HT-29 (cell line): ENCODE measurements around the gene AMER2. TPM values are rescaled to one million over a fixed set of nuclear protein-coding genes. Genes with fewer than 3 reads are reported as not detected.

Experiments
- DNase-seq: peaks from one replicate; pipeline ENCODE4 v3.0.0-alpha.2; 2015; ENCODE audit warnings: low spot score
- total RNA-seq: library from RNA; depleted of rRNA; stranded (reverse); fragments of >200 nt; shearing (Covaris generic); gene quantifications from 2 replicates; pipeline ENCODE4 v1.2.3, GENCODE V29; 2014; rRNA removed

The AMER2 gene, protein sequence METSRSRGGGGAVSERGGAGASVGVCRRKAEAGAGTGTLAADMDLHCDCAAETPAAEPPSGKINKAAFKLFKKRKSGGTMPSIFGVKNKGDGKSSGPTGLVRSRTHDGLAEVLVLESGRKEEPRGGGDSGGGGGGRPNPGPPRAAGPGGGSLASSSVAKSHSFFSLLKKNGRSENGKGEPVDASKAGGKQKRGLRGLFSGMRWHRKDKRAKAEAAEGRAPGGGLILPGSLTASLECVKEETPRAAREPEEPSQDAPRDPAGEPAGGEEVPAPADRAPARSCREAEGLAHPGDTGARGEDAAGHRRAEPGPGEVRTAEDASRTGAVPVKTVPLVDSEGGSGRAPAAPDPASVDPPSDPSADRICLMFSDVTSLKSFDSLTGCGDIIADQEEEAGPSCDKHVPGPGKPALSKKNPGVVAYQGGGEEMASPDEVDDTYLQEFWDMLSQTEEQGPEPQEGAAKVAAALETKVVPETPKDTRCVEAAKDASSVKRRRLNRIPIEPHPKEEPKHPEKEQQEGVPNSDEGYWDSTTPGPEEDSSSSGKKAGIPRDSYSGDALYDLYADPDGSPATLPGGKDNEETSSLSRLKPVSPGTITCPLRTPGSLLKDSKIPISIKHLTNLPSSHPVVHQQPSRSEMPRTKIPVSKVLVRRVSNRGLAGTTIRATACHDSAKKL
- not detected in 2 replicates for total RNA-seq

DNA sequence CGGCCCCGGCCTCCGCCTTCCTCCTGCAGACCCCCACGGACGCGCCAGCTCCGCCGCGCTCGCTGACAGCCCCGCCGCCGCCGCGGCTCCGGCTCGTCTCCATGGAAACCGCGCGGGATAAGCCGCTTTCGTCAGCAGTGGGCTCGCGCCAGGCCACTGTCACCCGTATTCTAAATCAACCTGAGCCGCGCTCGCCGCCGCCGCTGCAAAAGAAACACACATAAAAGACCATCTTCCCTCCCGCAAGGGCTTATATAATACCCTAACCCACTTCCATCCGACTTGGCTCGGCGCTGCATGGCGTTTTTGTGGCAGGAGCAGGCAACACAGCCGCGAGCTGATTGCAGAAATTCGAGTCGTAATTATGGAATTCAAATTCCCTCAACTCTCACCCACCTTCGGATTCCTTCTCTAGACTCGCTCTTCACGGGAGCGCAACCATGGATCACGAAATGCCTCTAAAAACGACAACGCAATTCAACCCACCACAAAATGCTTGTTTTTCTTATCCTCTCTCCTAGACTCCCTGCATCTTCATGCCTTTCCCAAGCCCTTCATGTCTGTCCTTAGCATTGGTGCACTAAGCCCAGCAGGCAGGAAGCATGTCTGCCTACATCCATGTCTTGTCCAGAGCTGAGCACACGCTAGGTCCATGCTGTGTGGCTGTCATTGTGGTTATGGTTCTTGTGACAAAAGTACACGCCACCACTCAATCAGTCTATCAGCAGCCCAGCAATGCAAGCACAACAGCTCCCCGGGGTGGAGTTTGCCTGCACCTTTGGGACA is at the start of gene AMER2:
AMER2 (minus strand) TSS at position 772 of the 786 bp plus-strand sequence; CDS start at position 103, 669 bp downstream.
- no peak for DNase-seq

DNA sequence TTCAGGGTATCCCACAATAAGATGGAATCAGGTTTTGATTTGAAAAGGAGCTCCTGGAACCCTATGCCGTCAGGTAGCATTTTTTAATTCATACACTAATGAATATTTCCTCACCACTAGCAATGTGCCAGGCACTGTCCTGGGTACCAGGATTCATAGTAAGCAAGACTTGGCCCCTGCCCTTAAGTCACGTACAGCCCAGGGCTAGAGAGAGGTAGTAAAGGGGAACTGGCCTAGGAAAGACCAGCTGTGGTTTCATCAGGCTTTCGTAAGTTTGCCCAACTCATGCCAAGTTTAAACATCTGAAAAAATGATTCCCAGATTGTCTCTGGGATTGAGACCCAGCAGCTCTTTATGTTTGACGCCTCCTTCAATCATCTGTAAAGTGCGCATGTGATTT is 45.9 kb upstream of the AMER2 start:
- no peak for DNase-seq

DNA sequence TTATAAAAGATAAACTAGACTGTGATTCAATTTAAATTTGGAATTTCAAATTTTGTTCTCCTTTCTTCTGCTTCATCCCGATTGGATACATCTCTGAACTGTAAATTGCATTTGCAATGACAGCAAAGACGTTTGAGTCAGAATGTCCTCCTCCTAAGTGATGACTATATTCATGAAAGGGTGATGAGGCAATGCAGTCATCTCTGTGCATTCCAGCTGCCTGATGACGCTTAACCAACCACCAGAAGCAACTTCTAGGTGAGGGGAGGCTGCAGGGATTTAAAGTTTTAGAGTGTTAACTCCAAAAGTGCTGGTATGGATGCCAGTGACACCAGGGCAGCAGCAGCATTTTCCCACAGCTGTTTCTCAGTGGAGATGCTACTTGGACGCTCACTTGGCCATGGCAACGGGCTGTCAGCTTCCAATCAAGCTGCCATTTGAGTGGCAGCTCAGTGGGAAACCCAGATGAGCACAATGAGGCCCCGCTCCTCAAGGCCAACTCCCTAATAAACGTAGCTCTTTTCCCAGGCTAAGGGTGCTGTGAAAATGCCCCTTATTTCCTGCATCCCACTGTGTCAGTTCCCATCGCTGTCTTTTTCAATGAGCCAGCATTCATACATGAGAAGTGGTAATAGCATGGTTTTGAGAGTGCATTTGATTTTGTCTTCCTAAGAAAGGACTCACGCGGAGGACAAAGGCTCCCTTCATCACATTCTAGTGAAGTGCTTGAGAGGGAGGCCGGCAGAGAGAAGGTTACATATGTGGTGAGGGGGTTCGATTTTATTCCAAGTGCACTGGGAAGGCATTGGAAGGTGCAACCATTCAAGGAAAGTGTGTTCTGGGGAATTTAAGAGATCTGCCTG is 45.2 kb upstream of the AMER2 start:
- DNase-seq = no peak

DNA sequence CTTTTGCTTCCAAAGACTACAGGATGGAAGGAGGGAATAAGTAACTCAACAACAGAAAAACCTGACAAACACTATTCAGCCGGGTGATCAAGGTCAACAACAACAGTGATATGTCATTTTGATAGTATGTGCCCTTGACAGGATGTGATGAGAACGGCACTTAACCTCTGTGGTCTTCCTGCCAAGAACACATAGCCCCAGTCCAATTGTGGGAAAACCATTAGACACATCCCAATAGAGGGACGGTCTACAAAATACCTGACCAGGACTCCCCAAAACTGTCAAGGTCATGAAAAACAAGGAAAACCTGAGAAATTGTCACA is 43.1 kb upstream of the AMER2 start:
- no peak for DNase-seq

DNA sequence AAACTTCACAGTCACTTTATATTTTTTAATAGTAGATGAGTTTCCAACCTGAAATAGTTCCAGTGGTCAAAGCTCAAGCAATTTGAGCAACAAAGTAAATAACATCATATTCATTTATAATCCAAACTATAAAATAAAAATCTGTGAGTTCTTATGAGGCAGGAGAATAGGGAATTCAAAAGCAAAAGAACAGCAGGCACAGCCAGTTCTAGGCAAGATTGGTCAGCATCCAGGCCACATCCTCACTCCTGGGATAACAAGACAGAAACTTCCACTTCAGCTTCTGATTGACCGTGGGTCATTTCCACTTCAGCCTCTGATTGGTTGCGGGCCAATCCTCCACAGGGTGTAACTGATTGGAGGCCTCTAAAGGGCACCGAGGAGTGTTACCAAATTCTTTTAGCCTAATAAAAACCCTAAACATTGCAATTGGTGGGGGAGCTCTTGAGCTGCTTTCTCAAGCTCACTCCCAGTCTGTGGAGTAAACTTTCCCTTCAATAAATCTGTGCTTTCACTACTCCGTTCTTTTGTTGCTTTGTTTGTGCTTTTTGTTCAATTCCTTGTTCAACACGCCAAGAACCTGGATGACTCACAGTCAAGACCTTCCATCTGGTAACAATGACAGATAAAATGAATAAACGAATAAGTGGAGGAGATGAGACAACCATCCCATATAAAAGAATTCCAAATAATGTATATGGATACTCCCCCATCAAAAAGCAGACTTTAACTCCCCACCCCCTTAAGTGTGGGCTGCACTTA is 42.6 kb upstream of the AMER2 start:
- no peak for DNase-seq

DNA sequence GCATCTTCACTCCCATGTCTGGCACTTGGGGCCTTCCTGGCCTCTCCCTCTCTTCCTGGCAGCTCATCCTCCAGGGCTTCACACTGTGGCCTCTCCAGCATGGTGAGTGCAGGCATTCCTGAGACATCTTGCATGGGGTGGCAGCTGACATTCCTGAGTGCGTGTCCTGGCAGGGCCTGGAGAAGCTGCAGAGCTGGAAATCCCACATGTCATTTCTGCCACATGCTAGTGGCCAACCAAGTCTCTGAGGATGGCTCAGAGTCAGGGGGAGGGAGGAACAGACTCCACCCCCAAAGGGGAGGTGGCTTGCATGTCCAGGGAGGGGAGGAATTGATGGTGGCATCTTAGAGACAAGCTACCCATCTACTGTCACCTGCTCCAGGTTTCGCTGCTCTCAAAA is 41.6 kb upstream of the AMER2 start:
- no peak for DNase-seq

DNA sequence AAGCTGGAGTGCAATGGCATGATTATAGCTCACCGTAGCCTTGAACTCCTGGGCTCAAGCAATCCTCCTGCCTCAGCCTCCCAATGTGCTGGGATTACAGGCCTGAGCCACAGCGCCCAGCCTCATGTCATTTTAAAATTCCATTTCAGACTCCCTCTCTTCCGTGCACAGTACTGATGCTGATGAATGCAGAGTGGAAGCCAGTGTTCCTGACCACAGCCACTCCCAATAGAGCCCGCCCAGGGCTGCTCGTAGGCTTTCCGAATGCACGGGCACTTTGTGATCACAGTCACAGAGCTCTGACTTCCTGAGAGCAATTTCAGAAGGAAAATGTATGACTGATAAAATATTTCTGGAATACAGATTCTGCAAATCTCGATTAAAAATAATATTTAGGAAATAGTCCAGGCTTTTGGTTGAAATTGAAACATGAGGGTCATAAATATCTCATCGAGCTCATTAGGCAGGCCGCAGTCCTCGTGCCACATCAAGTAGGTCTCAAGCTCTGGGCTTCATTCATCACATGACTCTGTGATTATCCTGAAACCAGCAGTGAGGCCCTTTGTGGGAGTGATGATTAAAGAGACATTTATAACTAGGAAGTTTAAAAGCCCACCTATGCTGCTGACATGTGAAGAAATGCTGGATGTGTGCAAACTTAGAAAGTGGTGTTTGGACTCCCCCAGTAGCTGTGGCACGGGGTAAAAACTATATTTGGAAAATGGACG is 38.9 kb upstream of the AMER2 start:
- DNase-seq = no peak

DNA sequence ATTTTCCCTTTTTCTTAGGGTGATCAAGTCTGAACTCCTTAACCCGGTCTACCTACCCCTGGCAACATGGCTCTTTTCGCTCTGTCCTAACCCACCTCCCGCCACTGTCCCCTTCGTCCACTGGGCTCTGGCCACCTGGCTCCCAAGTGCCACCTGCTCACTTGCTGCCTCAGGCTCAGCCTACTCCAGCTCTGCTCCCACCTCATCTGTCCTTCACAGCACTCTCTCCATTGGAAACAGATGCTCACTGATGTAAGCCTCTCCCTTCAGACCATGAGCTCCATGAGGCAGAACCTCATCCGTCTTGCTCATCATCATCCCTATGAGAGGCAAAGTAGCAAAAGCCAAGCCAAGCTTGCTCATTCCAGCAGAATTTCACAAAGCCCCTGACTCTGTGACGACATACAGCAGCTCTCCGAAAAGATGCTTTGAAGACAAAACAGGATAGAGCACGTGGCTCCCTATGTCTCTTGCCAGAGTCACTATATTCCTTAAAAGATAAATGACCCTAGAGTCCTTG is 35.3 kb upstream of the AMER2 start:
- no peak for DNase-seq

DNA sequence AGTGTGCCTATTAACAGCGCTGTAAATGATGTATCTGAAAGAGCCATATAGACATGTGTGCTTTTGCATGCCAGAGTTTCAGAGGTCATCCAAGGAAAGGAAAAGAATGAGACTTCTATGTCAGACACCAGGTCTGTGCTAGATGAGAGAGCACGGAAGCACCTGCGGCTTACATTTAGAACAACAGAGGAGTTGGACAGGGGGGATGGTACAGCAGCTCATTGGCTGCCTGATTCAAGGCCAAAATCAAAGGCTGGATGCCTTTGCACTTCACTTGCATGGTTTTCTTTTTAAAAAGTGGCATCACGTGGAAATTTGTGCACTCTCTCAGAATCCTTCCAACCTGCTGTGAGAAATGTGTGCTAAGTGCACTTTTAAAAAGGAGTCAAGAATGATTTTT is 32.8 kb upstream of the AMER2 start:
- no peak for DNase-seq

DNA sequence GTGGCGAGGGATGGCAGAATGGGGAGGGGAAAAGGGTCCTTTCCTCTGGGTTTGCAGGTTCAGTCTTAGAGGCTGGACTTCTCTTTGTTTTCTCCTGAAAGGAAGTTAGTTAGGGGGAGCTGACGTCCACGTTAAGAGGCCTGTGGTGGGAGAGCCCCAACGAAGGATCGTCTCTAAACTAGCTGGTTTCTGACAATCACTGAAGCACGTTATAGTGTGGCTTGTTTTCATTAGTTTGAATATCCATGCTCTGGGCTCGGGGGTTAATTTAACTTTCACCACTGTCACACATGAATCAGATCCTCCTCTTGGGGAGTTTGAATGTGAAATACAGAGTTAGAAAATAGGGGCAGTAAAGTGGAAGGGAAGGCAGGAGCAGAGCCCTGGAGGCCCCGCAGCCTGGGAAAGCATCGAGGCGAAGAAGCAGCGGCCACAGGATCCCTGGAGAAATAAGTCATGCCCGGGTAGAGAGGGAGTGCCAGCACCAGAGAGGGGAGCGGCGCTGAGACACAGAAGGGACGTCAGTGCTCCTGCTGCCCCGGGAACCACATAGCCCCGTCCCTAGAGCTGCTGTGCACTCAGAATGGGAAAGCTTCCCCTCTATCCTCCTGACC is 31.1 kb upstream of the AMER2 start:
- DNase-seq = no peak

DNA sequence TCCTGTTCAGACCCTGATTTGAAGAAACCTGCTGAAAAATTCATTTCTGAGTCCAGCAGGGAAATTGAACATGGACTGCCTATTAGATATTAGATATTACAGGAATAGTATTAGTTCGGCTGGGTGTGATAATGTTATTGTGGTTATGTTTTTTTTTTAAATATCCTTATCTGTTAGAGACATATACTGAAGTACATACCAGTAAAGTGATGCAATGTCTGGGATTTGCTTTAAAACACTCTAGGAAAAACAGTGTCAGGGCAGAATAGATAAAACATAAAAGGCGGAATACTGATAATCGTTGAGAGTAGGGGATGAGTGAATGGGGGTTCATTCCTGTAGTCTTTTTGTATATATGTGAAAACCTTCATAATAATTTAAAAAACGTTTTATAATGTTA is 28.7 kb upstream of the AMER2 start:
- DNase-seq = no peak

DNA sequence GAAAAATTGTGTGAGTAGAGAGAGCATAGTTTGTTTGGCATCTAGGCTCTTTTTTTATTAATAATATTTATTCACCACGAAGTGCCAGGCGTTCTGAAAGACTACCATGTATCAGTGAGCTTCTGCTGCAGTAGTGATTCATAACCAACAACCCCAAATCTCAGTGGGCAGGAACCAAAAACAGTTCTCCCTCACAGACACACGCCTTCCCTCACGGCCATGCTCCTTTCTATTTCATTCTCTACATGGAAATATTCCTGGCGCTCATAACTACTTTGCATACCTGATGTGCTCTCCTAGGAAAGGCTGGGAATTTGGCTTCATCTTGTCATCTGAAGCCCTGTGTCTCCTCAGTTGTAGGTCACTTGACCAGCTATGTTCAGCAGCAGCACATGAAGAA is 26.6 kb upstream of the AMER2 start:
- no peak for DNase-seq

DNA sequence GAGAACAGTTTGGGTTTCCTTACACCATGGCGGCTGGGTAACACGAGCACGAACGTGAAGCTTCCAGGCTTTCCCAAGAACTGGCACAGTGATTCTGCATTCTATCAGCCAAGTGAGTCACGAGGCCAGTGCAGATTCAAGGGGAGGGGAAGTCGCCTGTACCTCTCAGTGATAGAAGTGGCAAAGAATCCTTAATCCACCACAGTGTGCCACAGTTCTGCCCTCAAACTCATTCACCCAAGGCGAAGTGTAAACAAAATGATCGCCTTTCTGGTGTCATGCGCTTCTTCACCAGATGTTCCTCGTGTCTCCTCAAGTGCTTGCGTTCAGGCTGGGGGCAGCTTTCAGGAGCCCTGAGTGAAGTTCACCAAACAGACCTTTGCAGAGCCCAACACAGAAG is 24.9 kb upstream of the AMER2 start:
- no peak for DNase-seq

DNA sequence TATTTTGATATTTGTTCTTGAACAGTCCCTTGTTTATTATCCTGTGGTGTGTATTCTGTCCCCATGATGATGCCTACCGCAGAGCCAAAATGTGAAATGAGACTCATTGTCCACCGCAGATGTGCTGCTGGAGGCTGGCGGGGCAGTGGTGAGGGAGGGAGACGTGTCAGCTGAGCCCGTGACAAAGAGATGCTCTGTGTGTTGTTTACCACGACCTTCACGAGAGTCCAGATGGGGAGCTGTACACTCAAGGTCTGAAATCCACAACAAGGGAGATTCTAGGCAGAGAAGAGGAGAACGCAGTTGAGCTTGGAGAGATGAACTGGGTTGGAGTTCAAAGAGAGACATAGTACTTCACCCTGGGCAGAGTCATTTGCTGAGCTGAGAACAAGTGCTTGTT is 20.8 kb upstream of the AMER2 start:
- DNase-seq = no peak

DNA sequence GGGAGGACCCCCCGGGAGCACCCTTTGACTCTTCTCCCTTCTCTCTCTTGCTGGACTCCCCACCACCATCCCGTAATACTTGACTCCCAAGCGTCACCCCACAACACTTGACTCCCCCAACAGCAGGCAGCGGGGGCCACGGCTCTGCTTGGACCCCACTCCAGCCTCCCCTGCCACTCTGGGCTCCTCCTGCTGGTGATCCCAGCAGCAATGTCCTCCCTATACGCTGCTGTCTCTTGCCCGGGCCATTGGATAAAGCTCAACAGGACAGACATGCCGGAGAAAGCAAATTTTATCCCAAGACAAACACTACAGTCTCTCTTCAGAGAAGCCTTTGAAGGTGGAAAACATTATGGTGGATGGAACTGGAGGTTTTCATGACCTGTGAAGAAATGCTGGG is 20.4 kb upstream of the AMER2 start:
- DNase-seq = no peak

DNA sequence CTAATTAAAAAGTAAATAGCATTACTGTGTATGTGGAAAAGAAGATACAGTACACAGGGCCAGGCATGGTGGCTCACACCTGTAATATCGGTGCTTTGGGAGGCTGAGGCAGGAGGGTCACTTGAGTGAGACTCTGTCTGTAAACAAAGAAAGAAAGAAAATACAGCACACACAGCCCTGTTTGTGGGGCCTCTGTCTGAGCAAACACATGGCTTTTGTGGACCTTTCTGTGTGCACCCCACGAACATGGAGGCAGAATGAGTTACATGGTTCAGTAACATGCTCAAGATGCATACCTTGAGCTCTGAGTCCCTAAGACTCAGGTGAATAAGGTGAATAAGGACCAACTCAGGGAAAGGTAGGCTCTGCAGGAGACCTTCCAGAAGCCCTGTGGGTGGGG is 20.0 kb upstream of the AMER2 start:
- DNase-seq = no peak

DNA sequence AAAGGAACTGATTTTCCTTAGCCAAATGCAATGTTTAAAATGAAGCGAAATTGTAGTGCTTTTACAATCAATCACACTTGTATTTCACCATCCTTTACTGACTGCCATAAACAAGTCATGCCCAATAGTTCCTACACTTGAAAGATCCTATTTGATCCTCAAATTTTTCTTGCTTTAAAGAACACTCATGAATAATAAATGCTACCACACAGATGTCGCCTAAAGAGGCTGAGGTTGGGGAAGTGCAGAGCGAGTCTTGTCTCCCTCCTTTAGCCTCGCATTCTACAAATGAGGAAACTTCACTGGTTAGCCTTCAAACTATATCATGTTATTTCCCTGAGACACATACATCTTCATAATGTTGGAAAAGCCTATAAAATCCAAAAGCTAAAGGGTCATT is 18.7 kb upstream of the AMER2 start:
- DNase-seq = no peak

DNA sequence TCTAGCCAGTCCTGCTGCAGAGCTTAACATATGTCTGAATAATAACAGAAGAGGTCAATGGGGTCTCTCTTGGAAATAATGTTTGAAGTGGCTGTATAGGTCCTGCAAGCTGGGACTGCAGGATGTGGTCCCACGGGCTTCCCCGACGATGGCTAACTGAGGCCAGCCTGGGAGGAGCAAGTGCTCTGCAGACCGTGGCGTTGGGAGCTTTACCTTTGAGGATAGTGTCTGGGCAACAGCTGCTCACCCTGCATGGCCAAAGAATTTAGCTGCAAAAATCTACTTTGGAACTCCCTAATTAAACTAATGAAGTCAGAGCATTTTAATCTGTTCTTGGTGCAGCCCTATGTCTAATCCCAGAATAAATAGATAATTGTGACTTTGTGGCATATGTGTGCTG is 18.2 kb upstream of the AMER2 start:
- DNase-seq = no peak

DNA sequence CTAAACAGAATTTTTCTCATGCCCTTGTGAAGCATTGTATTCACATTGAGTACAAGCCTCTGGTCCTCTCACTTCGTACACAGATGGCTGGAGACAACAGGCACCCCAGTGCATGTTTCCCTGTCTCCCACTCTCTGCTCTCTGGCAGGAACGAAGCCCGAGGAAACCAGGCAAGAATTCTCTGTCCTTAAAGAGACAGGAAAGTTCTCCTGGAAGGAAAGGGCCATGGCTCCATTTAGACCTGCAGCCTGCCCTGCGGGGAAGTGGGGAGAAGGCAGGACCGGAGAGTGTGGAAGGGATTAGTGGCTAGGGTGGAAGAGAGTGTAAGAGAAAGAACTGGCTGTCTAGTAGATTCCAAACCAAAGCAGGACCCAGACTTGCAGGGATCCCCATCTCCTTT is 15.5 kb upstream of the AMER2 start:
- DNase-seq = no peak

DNA sequence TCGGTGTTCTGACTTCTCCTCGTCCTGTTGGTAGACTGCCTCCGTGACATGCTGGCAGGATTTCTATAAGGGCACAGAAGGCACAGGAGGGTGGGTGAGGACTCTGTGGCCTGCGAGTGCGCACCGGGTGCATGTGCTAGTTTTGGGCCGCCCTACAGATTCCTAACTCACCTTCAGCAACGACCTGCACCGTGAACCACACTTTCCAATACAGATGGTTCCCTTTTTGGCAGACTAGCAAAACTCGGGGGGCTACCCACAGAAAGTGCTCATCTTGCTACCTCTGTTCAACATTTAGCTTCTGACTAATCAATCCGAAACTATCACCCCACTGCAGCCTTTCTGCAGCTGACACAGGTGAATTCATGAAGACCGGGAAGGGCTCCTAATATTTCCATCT is 14.1 kb upstream of the AMER2 start:
- DNase-seq = no peak
